SK-N-SH (cell line): ENCODE data around the gene KCND3. TPM values are rescaled to one million over a fixed set of nuclear protein-coding genes. Genes with fewer than 3 reads are reported as not detected.

ENCODE experiments used
- CTCF ChIA-PET: fragments of 300-600, 350-600 bp; formaldehyde crosslinking; extraction: SDS; loops from one replicate; lab custom pipeline; 2021; lab: Yijun Ruan, JAX
- POLR2A ChIA-PET: fragments of 350-600 bp; sonication (Branson Sonifier 250); formaldehyde crosslinking; extraction: SDS; loops from one replicate; lab custom pipeline; 2020; ENCODE audit warnings: antibody characterized with exemption, inconsistent platforms; lab: Yijun Ruan, JAX
- DNase-seq: peaks from one replicate; pipeline ENCODE4 v3.0.0; 2012
- H2AFZ ChIP-seq: fragments of 200-600 bp; sonication (generic); 2 replicates; pipeline ENCODE4 v1.8.1; 2016; ENCODE audit warnings: antibody characterized with exemption, mild to moderate bottlenecking, low read depth
- H3F3A ChIP-seq: fragments of 200-600 bp; sonication (generic); replicated peaks from 2 replicates; pipeline ENCODE3; 2016; ENCODE audit warnings: antibody characterized with exemption, mild to moderate bottlenecking; ENCODE audit not compliant: insufficient read depth
- H3K27ac ChIP-seq, 2 experiments: fragments of 200-500 bp in 1 of 2; fragments of 200-600 bp in 1 of 2; sonication (Bioruptor generic) in 1 of 2; sonication (generic), shearing (Covaris generic) in 1 of 2; 2 replicates each; pipeline versions ENCODE4 v1.5.1 to v1.6.1; 2014 to 2016; ENCODE audit warnings: low read depth in 2 of 2, inconsistent platforms in 1 of 2, low read length in 1 of 2, mild to moderate bottlenecking in 1 of 2, mixed read lengths in 1 of 2
- H3K27me3 ChIP-seq: fragments of 200-600 bp; sonication (generic), shearing (Covaris generic); 2 replicates; pipeline ENCODE4 v1.6.1; 2016; ENCODE audit warnings: mixed run types; ENCODE audit not compliant: insufficient read depth
- H3K36me3 ChIP-seq, 2 experiments: fragments of 200-500 bp in 1 of 2; fragments of 200-600 bp in 1 of 2; sonication (Bioruptor generic) in 1 of 2; sonication (generic) in 1 of 2; replicated peaks in 1 of 2; 2 replicates each; pipeline versions ENCODE3 to v1.5.1; 2014 to 2016; ENCODE audit warnings: low read length in 1 of 2, mild to moderate bottlenecking in 1 of 2; ENCODE audit not compliant: insufficient read depth in 2 of 2, control insufficient read depth in 1 of 2
- H3K4me1 ChIP-seq, 2 experiments: fragments of 200-500 bp in 1 of 2; fragments of 200-600 bp in 1 of 2; sonication (Bioruptor generic) in 1 of 2; sonication (generic), shearing (Covaris generic) in 1 of 2; 2 replicates each; pipeline versions ENCODE4 v1.5.1 to v1.6.1; 2014 to 2016; ENCODE audit warnings: low read depth in 1 of 2, low read length in 1 of 2, mixed run types in 1 of 2; ENCODE audit not compliant: insufficient read depth in 2 of 2, control insufficient read depth in 1 of 2
- H3K4me2 ChIP-seq: fragments of 200-600 bp; sonication (generic), shearing (Covaris generic); 2 replicates; pipeline ENCODE4 v1.6.1; 2017; ENCODE audit warnings: mixed run types
- H3K4me3 ChIP-seq, 2 experiments: fragments of 200-500 bp in 1 of 2; fragments of 200-600 bp in 1 of 2; sonication (Bioruptor generic) in 1 of 2; sonication (generic), shearing (Covaris generic) in 1 of 2; 2 replicates each; pipeline versions ENCODE4 v1.5.1 to v1.8.1; 2014 to 2016; ENCODE audit warnings: low read depth in 2 of 2, inconsistent platforms in 1 of 2, low read length in 1 of 2, mild to moderate bottlenecking in 1 of 2, mixed read lengths in 1 of 2, moderate library complexity in 1 of 2
- H3K79me2 ChIP-seq: fragments of 200-600 bp; sonication (generic); 2 replicates; pipeline ENCODE4 v1.8.1; 2017; ENCODE audit warnings: mild to moderate bottlenecking; ENCODE audit not compliant: insufficient read depth
- H3K9ac ChIP-seq: fragments of 200-600 bp; sonication (generic); 2 replicates; pipeline ENCODE4 v1.6.1; 2017; ENCODE audit warnings: mixed run types
- H3K9me2 ChIP-seq: fragments of 200-600 bp; sonication (generic); 2 replicates; pipeline ENCODE4 v1.6.1; 2017; ENCODE audit warnings: mixed run types
- H3K9me3 ChIP-seq: fragments of 200-600 bp; sonication (generic); 2 replicates; pipeline ENCODE4 v1.6.1; 2017; ENCODE audit warnings: mixed run types, mild to moderate bottlenecking, moderate library complexity
- H4K20me1 ChIP-seq: fragments of 200-600 bp; sonication (generic); 2 replicates; pipeline ENCODE4 v1.6.1; 2017; ENCODE audit warnings: mild to moderate bottlenecking, mixed run types; ENCODE audit not compliant: insufficient read depth
- EP300 ChIP-seq, 2 experiments: IDR thresholded peaks; 2 replicates each; pipeline versions ENCODE4 v1.4.0 to v1.6.1; 2012; ENCODE audit warnings: borderline replicate concordance in 1 of 2, low read depth in 1 of 2, low read length in 1 of 2
- FOXJ3 ChIP-seq: sonication (generic); formaldehyde crosslinking; IDR thresholded peaks from 2 replicates; pipeline ENCODE4 v1.5.1; 2020; ENCODE audit warnings: mild to moderate bottlenecking, missing genetic modification reagents
- FOXM1 ChIP-seq: IDR thresholded peaks from 2 replicates; pipeline ENCODE4 v1.4.0; 2012; ENCODE audit warnings: low read depth, mild to moderate bottlenecking
- GABPA ChIP-seq: IDR thresholded peaks from 2 replicates; pipeline ENCODE4 v1.4.0; 2012; ENCODE audit warnings: low read depth, mild to moderate bottlenecking
- IRF3 ChIP-seq: fragments of 150-350 bp; IDR thresholded peaks from 2 replicates; pipeline ENCODE4 v1.6.1; 2016; ENCODE audit warnings: mild to moderate bottlenecking, low read depth, low read length
- MEF2A ChIP-seq: IDR thresholded peaks from 2 replicates; pipeline ENCODE4 v1.4.0; 2012; ENCODE audit warnings: low read depth, borderline replicate concordance
- NRF1 ChIP-seq: IDR thresholded peaks from 2 replicates; pipeline ENCODE4 v1.6.1; 2012; ENCODE audit warnings: low read depth, mild to moderate bottlenecking, low read length
- RAD21 ChIP-seq: IDR thresholded peaks from 2 replicates; pipeline ENCODE4 v1.6.1; 2012; ENCODE audit warnings: mild to moderate bottlenecking, low read length
- RCOR1 ChIP-seq: fragments of 150-350 bp; IDR thresholded peaks from 2 replicates; pipeline ENCODE4 v1.6.1; 2017; ENCODE audit warnings: antibody characterized with exemption, low read length
- REST ChIP-seq: IDR thresholded peaks from 2 replicates; pipeline ENCODE4 v1.6.1; 2012; ENCODE audit warnings: mild to moderate bottlenecking, low read depth, low read length, moderate library complexity
- TCF12 ChIP-seq: IDR thresholded peaks from 2 replicates; pipeline ENCODE4 v1.4.0; 2012
- TEAD4 ChIP-seq: IDR thresholded peaks from 2 replicates; pipeline ENCODE4 v1.4.0; 2012; ENCODE audit warnings: mild to moderate bottlenecking, borderline replicate concordance; ENCODE audit not compliant: insufficient read depth
- USF2 ChIP-seq: fragments of 150-350 bp; IDR thresholded peaks from 2 replicates; pipeline ENCODE4 v1.6.1; 2017; ENCODE audit warnings: antibody characterized with exemption, low read length, low read depth, borderline replicate concordance
- WGBS: methylation state at CpG from one replicate; pipeline ENCODE4 v1.1.6; 2017; ENCODE audit warnings: low lambda C conversion rate; 5-methylcytosine and 5-hydroxymethylcytosine counted together
- polyA plus RNA-seq, 3 experiments: library from polyadenylated mRNA; depleted of rRNA; stranded (reverse); fragments of >200 nt; gene quantifications; 2 replicates each; pipeline ENCODE4 v1.2.3, GENCODE V29; 2012

Gene KCND3
- polyA plus RNA-seq, 1 of the 3 experiments (the other 2 are of a cell fraction) = not detected

DNA sequence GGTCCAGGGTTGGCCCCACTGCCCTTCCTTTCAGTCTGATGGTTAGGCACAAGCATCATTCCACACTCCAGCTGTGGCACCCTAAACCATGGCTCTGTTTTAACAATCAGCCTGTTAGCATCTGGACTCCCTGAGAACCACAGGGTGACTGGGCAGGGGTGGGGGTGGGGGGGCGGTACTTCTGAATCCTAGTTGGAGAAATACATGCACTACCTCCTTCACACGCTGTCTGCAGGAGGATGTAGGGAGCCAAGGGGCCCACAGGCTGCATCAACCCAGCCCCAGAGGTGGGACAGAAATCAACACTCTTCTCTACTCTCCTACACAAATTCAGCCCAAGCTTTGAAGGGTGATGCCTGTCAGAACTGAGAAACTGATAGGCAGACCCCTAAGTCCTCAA is 209.9 kb downstream of the KCND3 start:
- WGBS = 44% methylated on average over 2 of the region's 2 CpGs
- POLR2A ChIA-PET = no interaction called here
- no peaks in the 10 kb centered on the region for H3K9me3 ChIP-seq
- H4K20me1 ChIP-seq = no peaks in the 10 kb centered on the region
- H3K9me2 ChIP-seq = no peaks in the 10 kb centered on the region
- no peaks in the 10 kb centered on the region for H3F3A ChIP-seq
- no peaks in the 10 kb centered on the region for H3K27me3 ChIP-seq
- H3K4me3 ChIP-seq = no peak overlapping the region
- no peaks in the 10 kb centered on the region for H3K79me2 ChIP-seq
- DNase-seq = no peak
- CTCF ChIA-PET = interaction anchor here (1.3 kb wide), 1 partner anchor 10 kb away, joined by 13 read pairs; no protein-coding TSS in a partner anchor
- H3K36me3 ChIP-seq = no peaks in the 10 kb centered on the region
- TF ChIP-seq IRF3 (no peak), NRF1 (no peak), TEAD4 (no peak), RCOR1 (no peak), TCF12 (no peak), FOXM1 (no peak), RAD21 (no peak), FOXJ3 (CRISPR knock-in tag) (no peak), GABPA (no peak), USF2 (no peak), EP300 (IDR thresholded peaks at IDR 0.05; ENCODE audit: borderline replicate concordance in 1 of 2, low read depth in 1 of 2, low read length in 1 of 2) (no peak), MEF2A (no peak), REST (no peak)
- no peak overlapping the region for H3K27ac ChIP-seq
- H3K4me1 ChIP-seq = no peaks in the 10 kb centered on the region
- no peak overlapping the region for H3K4me2 ChIP-seq
- no peak overlapping the region for H3K9ac ChIP-seq
- H2AFZ ChIP-seq = no peak overlapping the region
